ENCODE measurements around the gene RTN3.

RTN3 gene

DNA sequence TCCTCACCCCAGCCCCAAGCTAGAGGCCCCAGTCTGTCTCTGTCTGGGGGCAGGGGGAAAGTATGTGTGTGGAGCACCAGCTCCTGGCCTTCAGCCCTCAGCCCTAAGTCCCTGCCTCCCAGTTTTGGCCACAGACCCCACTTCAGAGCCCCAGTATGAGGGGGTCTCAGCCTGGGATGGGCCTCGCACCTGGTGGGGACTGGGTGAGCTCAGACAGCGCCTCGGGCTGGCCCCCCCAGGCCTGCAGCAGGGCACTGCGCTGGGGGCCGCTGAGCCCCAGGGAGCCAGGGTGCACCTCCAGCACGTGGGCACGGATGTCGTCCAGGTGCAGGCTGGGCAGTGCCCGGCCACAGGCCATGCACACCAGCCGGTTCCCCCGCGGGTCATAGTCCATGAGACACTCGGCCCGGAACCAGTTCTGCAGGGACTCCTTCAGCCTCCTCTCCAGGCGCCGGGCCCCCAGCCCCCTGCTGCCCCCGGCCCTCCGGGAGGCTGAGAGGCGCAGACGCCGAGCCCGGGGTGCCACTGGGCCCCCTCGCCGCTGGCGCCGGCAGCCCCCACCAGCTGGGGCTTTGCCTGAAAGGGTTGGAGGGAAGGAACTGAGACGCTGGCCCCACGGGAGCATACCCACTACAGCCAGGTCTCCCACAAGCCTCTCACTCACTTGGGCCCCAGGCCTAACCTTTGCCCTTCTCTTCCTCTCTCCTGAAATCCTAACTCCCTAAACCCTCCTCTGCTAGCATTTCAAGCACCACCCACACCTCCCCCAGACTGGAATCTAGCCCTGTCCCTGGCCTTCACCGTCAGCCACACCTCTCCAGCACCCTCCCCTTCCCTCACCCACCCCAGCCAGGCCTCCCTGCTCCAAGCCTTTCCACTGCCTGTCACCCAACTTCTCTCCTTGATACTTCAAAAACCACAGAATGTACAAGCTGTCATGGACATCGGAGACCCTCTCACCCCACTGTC, 83.7 kb downstream of the RTN3 start:
- Histone ChIP-seq H3K4me3 (ENCODE audit: low read length) (no peak overlapping the region), H3K9ac (ENCODE audit: low read length) (peak overlapping the region; percentile 28), H3K9me3 (ENCODE audit: control insufficient read depth, low read length) (no peaks in the 10 kb centered on the region), H3K27me3 (replicated peaks; ENCODE audit: control insufficient read depth, insufficient read depth, low read length) (no peaks in the 10 kb centered on the region), H3K36me3 (ENCODE audit: control insufficient read depth, insufficient read depth, low read length, severe bottlenecking) (peaks cover 11% of the 10 kb centered on the region), H3K4me1 (ENCODE audit: control insufficient read depth, insufficient read depth, low read length) (peaks cover 51% of the 10 kb centered on the region)
- no peak for DNase-seq (ENCODE audit: low read depth)

DNA sequence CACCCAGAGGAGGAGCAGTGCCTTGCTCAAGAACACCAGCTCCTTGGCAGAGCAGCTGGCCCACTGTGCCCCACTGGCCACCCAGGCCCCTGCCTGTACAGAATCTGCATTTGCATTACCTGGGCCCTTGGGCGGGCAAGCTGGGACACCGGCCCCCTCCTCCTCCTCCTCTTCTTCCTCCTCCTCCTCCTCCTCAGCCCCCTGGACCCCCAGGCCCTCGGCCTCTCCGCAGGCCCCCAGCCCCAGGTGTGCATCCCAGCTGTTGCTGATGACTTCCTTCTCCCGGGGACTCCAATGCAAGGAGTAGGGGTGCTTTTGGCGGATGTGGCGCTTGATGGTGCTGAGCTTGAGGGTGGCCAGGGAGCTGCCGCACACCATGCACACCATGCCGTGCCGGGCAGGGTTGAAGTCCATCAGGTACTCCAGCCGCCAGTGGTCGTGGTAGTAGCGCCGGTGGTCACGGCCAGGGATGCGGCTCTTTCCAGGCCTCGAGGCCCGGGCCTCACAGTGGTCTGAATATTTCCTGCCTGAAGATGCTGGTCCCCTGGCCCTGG, 84.5 kb downstream of the RTN3 start:
- Histone ChIP-seq H3K9ac (ENCODE audit: low read length) (peak overlapping the region; percentile 28), H3K27me3 (replicated peaks; ENCODE audit: control insufficient read depth, insufficient read depth, low read length) (no peaks in the 10 kb centered on the region), H3K4me1 (ENCODE audit: control insufficient read depth, insufficient read depth, low read length) (peaks cover 58% of the 10 kb centered on the region), H3K36me3 (ENCODE audit: control insufficient read depth, insufficient read depth, low read length, severe bottlenecking) (peaks cover 3% of the 10 kb centered on the region), H3K9me3 (ENCODE audit: control insufficient read depth, low read length) (no peaks in the 10 kb centered on the region), H3K4me3 (ENCODE audit: low read length) (no peak overlapping the region)
- DNase-seq (ENCODE audit: low read depth), result no peak

DNA sequence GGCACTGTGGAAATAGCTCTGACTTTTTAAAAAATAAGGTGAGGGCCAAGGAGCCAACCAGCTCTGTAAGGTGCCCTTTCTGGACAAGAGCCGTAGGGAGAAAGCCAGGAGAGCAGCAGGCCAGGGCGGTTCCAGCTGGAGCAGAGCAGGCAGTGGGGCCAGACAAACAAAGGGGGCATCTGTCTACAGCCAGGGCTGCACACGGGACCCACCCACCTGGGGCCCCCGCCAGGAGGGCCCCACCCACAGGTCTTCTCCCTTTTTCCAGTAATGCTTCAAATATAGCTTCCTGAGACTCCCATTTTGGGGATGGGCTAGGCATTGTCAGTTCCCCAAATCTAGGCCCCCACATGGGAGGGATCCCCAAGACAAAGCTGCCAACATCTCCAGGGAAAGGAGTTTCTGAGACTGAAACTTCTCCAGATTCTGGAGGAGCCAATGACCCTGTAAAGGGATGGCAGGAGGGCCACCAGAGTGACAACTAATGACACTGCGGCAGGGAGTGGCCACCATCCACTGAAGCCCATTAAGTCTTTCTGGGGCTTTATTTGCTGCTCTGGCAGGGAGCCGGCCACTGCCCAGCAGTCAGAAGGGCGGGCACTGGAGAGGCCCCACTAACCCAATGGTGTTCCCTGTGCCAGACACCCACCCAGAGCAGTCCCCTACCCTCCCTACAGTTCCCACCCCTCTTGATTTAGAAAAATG, 85.4 kb downstream of the RTN3 start:
- no peak for DNase-seq (ENCODE audit: low read depth)
- Histone ChIP-seq H3K4me1 (ENCODE audit: control insufficient read depth, insufficient read depth, low read length) (peaks cover 60% of the 10 kb centered on the region), H3K9me3 (ENCODE audit: control insufficient read depth, low read length) (no peaks in the 10 kb centered on the region), H3K27me3 (replicated peaks; ENCODE audit: control insufficient read depth, insufficient read depth, low read length) (no peaks in the 10 kb centered on the region), H3K36me3 (ENCODE audit: control insufficient read depth, insufficient read depth, low read length, severe bottlenecking) (no peaks in the 10 kb centered on the region), H3K4me3 (ENCODE audit: low read length) (peak overlapping the region; percentile 96), H3K9ac (ENCODE audit: low read length) (peak overlapping the region; percentile 94)

DNA sequence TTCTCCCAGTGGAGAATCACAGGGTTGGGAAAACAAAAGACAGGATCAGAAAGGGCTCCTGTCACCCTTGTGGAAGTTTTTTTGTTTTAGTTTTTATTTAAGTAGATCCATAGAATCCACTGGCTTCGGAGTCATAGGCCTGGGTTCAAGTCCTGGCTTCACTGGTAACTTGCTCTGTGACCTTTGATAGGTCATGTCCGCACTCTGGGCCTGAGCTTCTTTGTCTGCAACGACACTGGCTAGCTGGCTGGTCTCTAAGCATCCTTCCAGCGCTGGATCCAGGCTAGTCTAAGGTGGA, 85.9 kb downstream of the RTN3 start:
- Histone ChIP-seq H3K36me3 (ENCODE audit: control insufficient read depth, insufficient read depth, low read length, severe bottlenecking) (no peaks in the 10 kb centered on the region), H3K9ac (ENCODE audit: low read length) (peak overlapping the region; percentile 94), H3K4me1 (ENCODE audit: control insufficient read depth, insufficient read depth, low read length) (peaks cover 54% of the 10 kb centered on the region), H3K9me3 (ENCODE audit: control insufficient read depth, low read length) (no peaks in the 10 kb centered on the region), H3K4me3 (ENCODE audit: low read length) (peak overlapping the region; percentile 96), H3K27me3 (replicated peaks; ENCODE audit: control insufficient read depth, insufficient read depth, low read length) (no peaks in the 10 kb centered on the region)
- DNase-seq (ENCODE audit: low read depth), result no peak

DNA sequence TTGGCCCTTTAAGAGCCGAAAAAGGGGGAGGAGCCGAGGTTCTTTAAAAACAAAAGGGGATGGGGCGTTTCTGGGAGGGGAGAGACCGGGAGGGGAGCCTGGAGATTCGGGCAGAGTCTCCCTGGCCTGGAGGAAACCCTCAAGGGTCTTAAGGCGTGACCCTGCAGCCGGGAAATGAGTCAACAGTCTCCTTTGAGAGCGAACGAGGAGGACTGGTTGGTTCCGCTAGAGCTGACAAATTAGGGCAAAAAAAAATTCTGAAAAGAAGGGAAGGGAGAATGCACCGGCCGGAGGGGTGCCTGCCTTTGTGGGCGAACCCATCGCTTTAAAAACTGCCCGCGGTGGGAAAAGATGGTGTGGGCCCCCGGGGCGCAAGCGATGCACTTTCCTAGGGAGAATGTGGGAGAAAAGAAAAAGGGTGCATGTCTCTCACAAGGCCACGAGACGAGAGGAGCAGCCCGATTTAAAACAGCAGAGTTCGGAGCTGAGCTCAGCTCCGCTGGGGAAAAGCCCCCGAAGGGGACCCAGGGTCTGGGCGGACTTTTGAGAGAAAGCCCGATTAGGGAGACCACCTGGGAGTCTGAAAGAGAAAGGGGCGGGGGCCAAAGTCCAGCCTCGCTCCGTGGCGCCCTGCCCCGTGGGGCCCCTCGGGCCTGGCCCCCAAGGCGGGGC, 86.4 kb downstream of the RTN3 start:
- Histone ChIP-seq H3K4me1 (ENCODE audit: control insufficient read depth, insufficient read depth, low read length) (peaks cover 52% of the 10 kb centered on the region), H3K36me3 (ENCODE audit: control insufficient read depth, insufficient read depth, low read length, severe bottlenecking) (no peaks in the 10 kb centered on the region), H3K27me3 (replicated peaks; ENCODE audit: control insufficient read depth, insufficient read depth, low read length) (no peaks in the 10 kb centered on the region), H3K4me3 (ENCODE audit: low read length) (peak overlapping the region; percentile 96), H3K9me3 (ENCODE audit: control insufficient read depth, low read length) (no peaks in the 10 kb centered on the region), H3K9ac (ENCODE audit: low read length) (peak overlapping the region; percentile 94)
- DNase-seq (ENCODE audit: low read depth), result peak; percentile 90

DNA sequence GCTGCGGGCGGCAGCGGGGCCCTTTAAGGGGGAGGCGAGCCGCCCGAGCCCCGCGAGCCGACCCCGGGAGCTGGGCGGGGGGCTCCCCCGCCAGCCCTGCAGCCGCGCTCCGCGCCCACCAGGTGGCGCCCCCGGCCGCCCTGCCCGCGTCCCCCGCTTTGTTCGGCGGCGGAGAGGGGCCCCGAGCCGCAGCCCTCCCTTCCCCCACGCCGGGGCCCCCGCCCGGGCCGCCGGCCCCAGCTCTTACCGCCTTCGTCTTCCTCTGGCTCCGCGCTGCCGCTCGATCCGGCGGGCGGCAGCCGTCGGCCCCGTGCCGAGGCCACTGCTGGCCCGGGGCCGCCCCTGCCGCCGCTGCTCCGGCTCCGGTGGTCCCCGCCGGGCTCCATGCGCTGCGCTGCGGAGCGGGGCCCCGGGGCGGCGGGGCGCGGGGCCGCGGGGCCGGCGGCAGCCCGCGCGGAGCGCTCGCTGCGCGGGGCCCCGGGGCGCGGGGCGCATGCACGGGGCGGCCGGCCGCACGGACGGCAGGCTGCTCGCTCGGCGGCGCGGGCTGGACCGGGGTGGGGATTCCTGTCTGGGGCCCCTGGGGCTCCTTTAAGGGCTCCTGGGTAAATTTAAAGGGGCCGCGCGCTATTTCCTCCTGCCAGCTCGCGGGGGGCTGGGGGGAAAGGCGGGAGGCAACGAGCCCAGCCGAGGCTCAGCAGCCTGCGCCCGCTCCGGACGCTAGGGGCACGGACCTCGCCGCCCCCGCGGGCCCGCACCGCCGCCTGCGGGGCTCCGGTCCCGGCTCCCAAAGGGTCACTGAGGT, 87.1 kb downstream of the RTN3 start, which contains the start of gene ZFTA:
Gene ZFTA, minus strand, starts transcription at position 539 of the 805 bp plus-strand sequence. Its CDS starts 153 bp downstream, at position 386.
- peak; percentile 86 for DNase-seq (ENCODE audit: low read depth)
- H3K9ac ChIP-seq (ENCODE audit: low read length), result peak within 1 kb of the TSS; percentile 94
- H3K4me1 ChIP-seq (ENCODE audit: control insufficient read depth, insufficient read depth, low read length), result peaks cover 46% of the 10 kb centered on the region
- H3K27me3 ChIP-seq (replicated peaks; ENCODE audit: control insufficient read depth, insufficient read depth, low read length), result no peaks in the 10 kb centered on the region
- peak within 1 kb of the TSS; percentile 96 for H3K4me3 ChIP-seq (ENCODE audit: low read length)
- H3K9me3 ChIP-seq (ENCODE audit: control insufficient read depth, low read length), result no peaks in the 10 kb centered on the region
- no peaks in the 10 kb centered on the region for H3K36me3 ChIP-seq (ENCODE audit: control insufficient read depth, insufficient read depth, low read length, severe bottlenecking)

DNA sequence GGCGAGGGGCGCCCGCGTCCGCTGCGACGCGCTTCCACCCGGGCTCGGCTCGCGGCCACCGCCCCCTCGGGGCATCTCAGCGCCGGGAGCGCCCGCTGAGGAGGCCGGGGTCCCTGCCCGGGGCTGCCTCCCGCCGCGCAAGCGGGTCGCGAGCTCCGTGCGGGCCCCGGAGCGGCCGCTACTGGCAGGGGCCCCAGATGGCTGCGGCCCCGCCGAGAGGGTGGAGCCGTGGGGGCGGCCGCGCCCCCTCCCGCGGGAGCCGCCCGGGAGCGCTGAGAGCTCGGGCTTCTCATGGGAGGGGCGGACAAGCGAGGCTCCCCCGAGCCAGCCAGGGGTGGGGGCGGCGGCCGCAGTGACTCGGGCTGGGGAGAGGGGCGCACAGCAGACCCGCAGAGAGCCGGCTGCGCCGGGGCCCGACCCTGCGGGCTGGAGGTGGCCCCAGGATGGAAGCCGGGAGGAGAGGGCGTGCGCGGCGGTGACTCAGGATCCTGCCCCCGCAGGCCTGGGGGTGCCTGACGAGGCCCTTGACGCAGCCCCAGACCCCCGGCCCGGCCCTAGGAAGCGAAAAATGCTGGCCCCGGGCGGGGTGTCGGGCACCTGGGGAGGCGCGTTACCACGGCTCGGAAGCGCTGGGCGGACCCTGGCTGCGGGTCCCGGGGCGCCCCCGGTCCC, 87.9 kb downstream of the RTN3 start:
- peaks cover 45% of the 10 kb centered on the region for H3K4me1 ChIP-seq (ENCODE audit: control insufficient read depth, insufficient read depth, low read length)
- peak overlapping the region; percentile 84 for H3K9ac ChIP-seq (ENCODE audit: low read length)
- H3K36me3 ChIP-seq (ENCODE audit: control insufficient read depth, insufficient read depth, low read length, severe bottlenecking), result no peaks in the 10 kb centered on the region
- H3K27me3 ChIP-seq (replicated peaks; ENCODE audit: control insufficient read depth, insufficient read depth, low read length), result no peaks in the 10 kb centered on the region
- peak overlapping the region; percentile 80 for H3K4me3 ChIP-seq (ENCODE audit: low read length)
- no peaks in the 10 kb centered on the region for H3K9me3 ChIP-seq (ENCODE audit: control insufficient read depth, low read length)
- peak; percentile 75 for DNase-seq (ENCODE audit: low read depth)

DNA sequence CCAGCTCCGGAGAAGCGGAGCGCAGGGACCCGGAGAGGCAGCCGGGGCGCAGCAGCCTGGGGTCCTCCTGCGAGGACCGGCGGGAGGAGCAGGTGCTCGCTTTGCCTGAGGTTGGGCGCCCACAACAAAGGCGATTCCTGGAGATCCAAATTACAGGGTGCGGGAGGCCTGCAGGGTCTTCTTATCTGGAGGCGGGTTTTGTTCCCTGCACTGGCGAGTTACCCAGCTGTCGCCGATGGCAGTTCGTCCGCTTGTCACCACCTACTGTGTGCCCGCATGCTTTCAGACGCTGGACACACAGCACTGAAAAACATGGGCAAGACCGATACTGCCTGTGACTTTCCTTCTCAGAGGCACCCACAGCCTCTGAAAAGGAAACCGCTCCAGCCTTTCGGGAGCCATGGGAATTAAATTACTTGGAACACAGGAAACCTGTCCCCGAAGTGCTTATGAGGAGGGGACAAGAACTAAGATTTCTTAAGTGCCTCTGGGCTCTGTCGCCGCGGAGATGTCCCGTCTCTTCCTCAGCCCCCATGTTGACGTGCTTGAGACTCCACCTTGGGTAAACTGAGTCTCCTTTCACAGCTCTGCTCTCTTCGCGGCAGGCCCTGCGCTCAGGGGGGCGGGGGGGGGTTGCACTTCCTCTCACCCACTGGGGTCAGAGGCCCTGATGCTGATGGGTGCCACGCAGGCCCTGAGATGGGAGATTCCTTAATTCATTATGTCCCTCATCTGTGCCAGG, 88.6 kb downstream of the RTN3 start:
- peak overlapping the region; percentile 80 for H3K4me3 ChIP-seq (ENCODE audit: low read length)
- H3K36me3 ChIP-seq (ENCODE audit: control insufficient read depth, insufficient read depth, low read length, severe bottlenecking), result no peaks in the 10 kb centered on the region
- peak; percentile 28 for DNase-seq (ENCODE audit: low read depth)
- no peaks in the 10 kb centered on the region for H3K27me3 ChIP-seq (replicated peaks; ENCODE audit: control insufficient read depth, insufficient read depth, low read length)
- peaks cover 40% of the 10 kb centered on the region for H3K4me1 ChIP-seq (ENCODE audit: control insufficient read depth, insufficient read depth, low read length)
- no peaks in the 10 kb centered on the region for H3K9me3 ChIP-seq (ENCODE audit: control insufficient read depth, low read length)
- peak overlapping the region; percentile 84 for H3K9ac ChIP-seq (ENCODE audit: low read length)

DNA sequence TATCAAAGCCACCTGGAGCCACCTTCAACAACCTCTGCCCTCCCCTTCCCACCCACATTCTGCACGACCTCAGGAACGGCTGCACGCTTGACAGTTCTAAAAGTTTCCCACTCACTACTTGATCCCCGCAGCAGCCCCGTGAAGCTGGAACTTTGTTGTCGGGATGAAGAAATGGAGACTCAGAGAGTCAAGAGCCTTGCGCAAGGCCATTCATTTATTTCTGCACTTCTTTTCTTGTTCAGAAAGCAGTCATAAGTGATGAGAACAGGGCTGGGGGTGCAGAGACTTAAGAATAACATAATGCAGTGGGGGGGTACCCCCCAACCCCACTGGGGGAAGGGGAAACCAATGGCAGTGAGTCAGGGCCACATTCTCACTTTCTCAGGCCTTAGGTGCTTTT, 89.5 kb downstream of the RTN3 start:
- H3K9me3 ChIP-seq (ENCODE audit: control insufficient read depth, low read length), result no peaks in the 10 kb centered on the region
- DNase-seq (ENCODE audit: low read depth), result peak; percentile 45
- H3K27me3 ChIP-seq (replicated peaks; ENCODE audit: control insufficient read depth, insufficient read depth, low read length), result no peaks in the 10 kb centered on the region
- H3K4me1 ChIP-seq (ENCODE audit: control insufficient read depth, insufficient read depth, low read length), result peaks cover 32% of the 10 kb centered on the region
- H3K4me3 ChIP-seq (ENCODE audit: low read length), result no peak overlapping the region
- H3K9ac ChIP-seq (ENCODE audit: low read length), result no peak overlapping the region
- H3K36me3 ChIP-seq (ENCODE audit: control insufficient read depth, insufficient read depth, low read length, severe bottlenecking), result no peaks in the 10 kb centered on the region

Data from adipocyte (in vitro differentiated cells).